Activated T-helper 1 cell treated with Interleukin-2 at 50 U/mL for 16 hours (primary cell): Measurements from ENCODE around the gene PPP2R5D.

Experiments
- DNase-seq: peaks from one replicate; pipeline ENCODE4 v3.0.0-alpha.2; 2020; ENCODE audit warnings: low read depth

The PPP2R5D gene

DNA sequence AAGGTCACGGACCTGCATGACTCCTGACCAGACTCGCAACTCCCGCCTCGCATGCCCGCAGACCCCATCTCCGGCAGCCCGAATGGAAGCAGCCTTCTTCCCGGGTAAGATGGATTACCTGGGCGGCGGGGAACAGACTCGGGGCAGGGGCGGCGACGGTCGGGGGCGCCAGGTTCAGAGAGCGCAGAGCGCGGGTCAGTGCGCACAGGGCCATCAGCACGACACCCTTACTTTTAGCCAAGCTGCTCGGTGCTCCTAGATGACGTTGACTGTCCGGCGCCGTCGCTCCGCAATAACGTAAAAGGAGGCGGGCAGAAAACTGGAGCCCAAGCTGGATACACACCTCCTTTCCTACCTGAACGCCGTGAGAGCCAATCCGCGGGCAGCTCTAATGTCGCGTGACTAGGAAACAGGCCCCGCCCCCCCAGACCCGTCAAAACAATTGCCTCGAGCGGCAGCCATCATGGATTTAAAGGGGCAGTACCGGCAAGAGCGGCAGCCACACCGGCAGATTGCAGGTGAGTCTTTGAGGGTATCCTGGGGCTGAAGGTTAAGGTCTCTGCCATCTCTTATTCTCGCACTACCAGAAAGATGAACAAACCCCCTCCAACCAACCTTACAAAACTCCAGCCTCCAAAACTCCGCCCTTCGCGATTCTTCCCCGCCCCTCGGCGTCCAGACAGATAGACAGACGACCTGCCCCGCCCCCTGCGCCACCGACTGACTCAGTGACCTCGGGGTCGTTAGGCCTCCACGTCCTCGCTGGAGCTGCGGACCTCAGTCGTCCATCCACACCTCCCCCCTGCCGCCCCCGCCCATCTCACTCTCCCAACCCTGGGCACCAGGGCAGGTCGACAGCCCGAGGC is 75.0 kb downstream of the PPP2R5D start, which contains the start of the genes KLC4 and MRPL2:
Gene KLC4 (plus strand): TSS at position 464 of the 866 bp plus-strand sequence. CDS start 1,705 bp downstream, outside the sequence.
Gene MRPL2 (minus strand): TSS at position 267 of the 866 bp plus-strand sequence. CDS start 53 bp downstream, at position 214.
- DNase-seq: peak; percentile 92

- no peak for DNase-seq
These were observed 75.8 kb downstream of the PPP2R5D start for GRCh38 chr6:43060034-43060754.

GRCh38 chr6:43060755-43061633 is 76.6 kb downstream of the PPP2R5D start:
- no peak for DNase-seq

GRCh38 chr6:43061861-43062260 is 77.5 kb downstream of the PPP2R5D start:
- no peak for DNase-seq
